Keratinocyte (primary cell): ENCODE data around the gene WNT6. TPM values are rescaled to one million over a fixed set of nuclear protein-coding genes. Genes with fewer than 3 reads are reported as not detected.

Experiments
- DNase-seq: peaks from one replicate; pipeline ENCODE4 v3.0.0-alpha.2; 2011; ENCODE audit warnings: low read depth, missing footprints, low spot score
- FAIRE-seq: peaks from 2 replicates; lab custom pipeline; 2011; peaks lifted over from hg19 to GRCh38; lab: Jason Lieb, UNC
- H2AFZ ChIP-seq: 2 replicates; pipeline ENCODE4 v1.6.0; 2012; ENCODE audit warnings: low read length, control low read depth, inconsistent platforms; ENCODE audit not compliant: control insufficient read depth
- H3K27ac ChIP-seq: 2 replicates; pipeline ENCODE4 v1.5.1; 2011; ENCODE audit warnings: low read length; ENCODE audit not compliant: control insufficient read depth, insufficient read depth
- H3K27me3 ChIP-seq: 3 replicates; pipeline ENCODE4 v1.6.0; 2011; ENCODE audit warnings: low read length; ENCODE audit not compliant: control insufficient read depth, insufficient read depth; ENCODE audit errors: extremely low read depth
- H3K36me3 ChIP-seq, 2 experiments: 2 replicates in 1 of 2; 3 replicates in 1 of 2; pipeline ENCODE4 v1.5.1; 2011; ENCODE audit warnings: low read length in 2 of 2, mild to moderate bottlenecking in 1 of 2; ENCODE audit not compliant: control insufficient read depth in 2 of 2, insufficient read depth in 2 of 2; ENCODE audit errors: extremely low read depth in 1 of 2
- H3K4me1 ChIP-seq: 3 replicates; pipeline ENCODE4 v1.5.1; 2011; ENCODE audit warnings: low read length; ENCODE audit not compliant: control insufficient read depth, insufficient read depth; ENCODE audit errors: extremely low read depth
- H3K4me2 ChIP-seq: 3 replicates; pipeline ENCODE4 v1.6.0; 2011; ENCODE audit warnings: low read depth, low read length; ENCODE audit not compliant: control insufficient read depth, insufficient read depth; ENCODE audit errors: extremely low read depth
- H3K4me3 ChIP-seq, 3 experiments: fragments of 200-600 bp in 1 of 3; sonication (generic) in 1 of 3; 2 replicates in 2 of 3; 3 replicates in 1 of 3; pipeline ENCODE4 v1.5.1; 2011 to 2016; ENCODE audit warnings: low read length in 3 of 3, mild to moderate bottlenecking in 3 of 3, control low read depth in 2 of 3, inconsistent platforms in 1 of 3, low read depth in 1 of 3, mixed read lengths in 1 of 3, mixed run types in 1 of 3, moderate library complexity in 1 of 3; ENCODE audit not compliant: control insufficient read depth in 2 of 3, insufficient read depth in 2 of 3; ENCODE audit errors: extremely low read depth in 1 of 3
- H3K79me2 ChIP-seq: 2 replicates; pipeline ENCODE4 v1.6.0; 2012; ENCODE audit warnings: low read length; ENCODE audit not compliant: control insufficient read depth, insufficient read depth
- H3K9ac ChIP-seq: 3 replicates; pipeline ENCODE4 v1.6.0; 2011; ENCODE audit warnings: low read length; ENCODE audit not compliant: control insufficient read depth, insufficient read depth; ENCODE audit errors: extremely low read depth
- H3K9me1 ChIP-seq: 3 replicates; pipeline ENCODE4 v1.6.0; 2011; ENCODE audit warnings: low read length; ENCODE audit not compliant: control insufficient read depth, insufficient read depth; ENCODE audit errors: extremely low read depth
- H3K9me3 ChIP-seq: 2 replicates; pipeline ENCODE4 v1.5.1; 2012; ENCODE audit warnings: low read depth, low read length; ENCODE audit not compliant: control insufficient read depth
- H4K20me1 ChIP-seq: 3 replicates; pipeline ENCODE4 v1.6.0; 2011; ENCODE audit warnings: low read length; ENCODE audit not compliant: control insufficient read depth, insufficient read depth; ENCODE audit errors: extremely low read depth
- CTCF ChIP-seq, 3 experiments: IDR thresholded peaks in 1 of 3; conservative IDR thresholded peaks in 1 of 3; optimal IDR thresholded peaks in 1 of 3; 2 replicates in 2 of 3; 3 replicates in 1 of 3; pipeline versions ENCODE3 to v1.5.1; 2011; ENCODE audit warnings: low read length in 3 of 3, mild to moderate bottlenecking in 3 of 3, moderate library complexity in 2 of 3, control low read depth in 1 of 3, inconsistent platforms in 1 of 3; ENCODE audit not compliant: insufficient read depth in 2 of 3; ENCODE audit errors: extremely low read depth in 1 of 3
- EZH2 ChIP-seq: IDR thresholded peaks from one replicate; pipeline ENCODE4 v1.6.1; 2012; ENCODE audit warnings: inconsistent platforms, mild to moderate bottlenecking, low read length, moderate library complexity
- dilution Hi-C: fragments of 300-500 bp; cut with MboI; formaldehyde crosslinking; loops from one replicate; pipeline ENCODE4 v1.7.0; 2020; ENCODE audit warnings: low sequenced_read_pairs; ENCODE audit not compliant: extremely low pct_ligation_motif_present
- polyA plus RNA-seq, 5 experiments: library from polyadenylated mRNA; depleted of rRNA in 3 of 5; stranded (reverse) in 3 of 5; stranded (forward) in 1 of 5; unstranded in 1 of 5; fragments of >200 nt; gene quantifications; 1 replicate in 1 of 5; 2 replicates in 3 of 5; 3 replicates in 1 of 5; pipeline versions ENCODE4 v1.2.1 to v1.2.3, GENCODE V29; 2011 to 2012; ENCODE audit warnings: missing spikeins in 2 of 5, low read depth in 1 of 5, low replicate concordance in 1 of 5

Gene WNT6
- polyA plus RNA-seq, 1 donor (not counting 4 experiments of a cell fraction or from before 2014, with no cell fraction given): not detected

GRCh38 chr2:218861645-218862318 lies 2.2 kb downstream of the WNT6 start:
- H2AFZ ChIP-seq: no peak overlapping the region
- H3K4me1 ChIP-seq: peaks cover 10% of the 10 kb centered on the region
- FAIRE-seq: no peak
- H3K4me2 ChIP-seq: no peak overlapping the region
- H3K27ac ChIP-seq: no peak overlapping the region
- H3K36me3 ChIP-seq: no peaks in the 10 kb centered on the region
- dilution Hi-C loops: no loop called here
- no peak for DNase-seq
- H3K9me3 ChIP-seq: no peaks in the 10 kb centered on the region
- H4K20me1 ChIP-seq: no peaks in the 10 kb centered on the region
- H3K9me1 ChIP-seq: no peaks in the 10 kb centered on the region
- no peak overlapping the region for H3K9ac ChIP-seq
- TF ChIP-seq CTCF (optimal IDR thresholded peaks at IDR 0.05 in 1 of 3, IDR thresholded peaks at IDR 0.05 in 1 of 3, conservative IDR thresholded peaks at IDR 0.05 in 1 of 3; ENCODE audit: extremely low read depth in 1 of 3, insufficient read depth in 2 of 3, low read length in 3 of 3) (no peak), EZH2 (no peak)
- H3K27me3 ChIP-seq: peaks cover 55% of the 10 kb centered on the region
- H3K79me2 ChIP-seq: no peaks in the 10 kb centered on the region
- H3K4me3 ChIP-seq: no peak overlapping the region

GRCh38 chr2:218863021-218863520 lies 3.5 kb downstream of the WNT6 start:
- no peaks in the 10 kb centered on the region for H3K9me1 ChIP-seq
- FAIRE-seq (no peak), DNase-seq (no peak)
- dilution Hi-C loops: no loop called here
- H3K27ac ChIP-seq: no peak overlapping the region
- no peak overlapping the region for H3K9ac ChIP-seq
- no peak overlapping the region for H2AFZ ChIP-seq
- peaks cover 10% of the 10 kb centered on the region for H3K4me1 ChIP-seq
- H3K27me3 ChIP-seq: peaks cover 56% of the 10 kb centered on the region
- H3K79me2 ChIP-seq: no peaks in the 10 kb centered on the region
- no peak overlapping the region for H3K4me2 ChIP-seq
- H3K4me3 ChIP-seq: no peak overlapping the region
- H4K20me1 ChIP-seq: no peaks in the 10 kb centered on the region
- no peaks in the 10 kb centered on the region for H3K36me3 ChIP-seq
- TF ChIP-seq EZH2: no peak
- TF ChIP-seq CTCF (optimal IDR thresholded peaks at IDR 0.05 in 1 of 3, IDR thresholded peaks at IDR 0.05 in 1 of 3, conservative IDR thresholded peaks at IDR 0.05 in 1 of 3; ENCODE audit: extremely low read depth in 1 of 3, insufficient read depth in 2 of 3, low read length in 3 of 3): no peak
- no peaks in the 10 kb centered on the region for H3K9me3 ChIP-seq
